Keratinocyte (primary cell): Measurements from ENCODE around the gene AKT1. TPM values are rescaled to one million over a fixed set of nuclear protein-coding genes. Genes with fewer than 3 reads are reported as not detected.
A peak's percentile ranks its signal among the peaks of the same experiment; 100 is the strongest.

Experiments
- DNase-seq: peaks from one replicate; pipeline ENCODE4 v3.0.0-alpha.2; 2011; ENCODE audit warnings: low read depth, missing footprints, low spot score
- FAIRE-seq: peaks from 2 replicates; lab custom pipeline; 2011; peaks lifted over from hg19 to GRCh38; lab: Jason Lieb, UNC
- H2AFZ ChIP-seq: 2 replicates; pipeline ENCODE4 v1.6.0; 2012; ENCODE audit warnings: low read length, control low read depth, inconsistent platforms; ENCODE audit not compliant: control insufficient read depth
- H3K27ac ChIP-seq: 2 replicates; pipeline ENCODE4 v1.5.1; 2011; ENCODE audit warnings: low read length; ENCODE audit not compliant: control insufficient read depth, insufficient read depth
- H3K27me3 ChIP-seq: 3 replicates; pipeline ENCODE4 v1.6.0; 2011; ENCODE audit warnings: low read length; ENCODE audit not compliant: control insufficient read depth, insufficient read depth; ENCODE audit errors: extremely low read depth
- H3K36me3 ChIP-seq, 2 experiments: 2 replicates in 1 of 2; 3 replicates in 1 of 2; pipeline ENCODE4 v1.5.1; 2011; ENCODE audit warnings: low read length in 2 of 2, mild to moderate bottlenecking in 1 of 2; ENCODE audit not compliant: control insufficient read depth in 2 of 2, insufficient read depth in 2 of 2; ENCODE audit errors: extremely low read depth in 1 of 2
- H3K4me1 ChIP-seq: 3 replicates; pipeline ENCODE4 v1.5.1; 2011; ENCODE audit warnings: low read length; ENCODE audit not compliant: control insufficient read depth, insufficient read depth; ENCODE audit errors: extremely low read depth
- H3K4me2 ChIP-seq: 3 replicates; pipeline ENCODE4 v1.6.0; 2011; ENCODE audit warnings: low read depth, low read length; ENCODE audit not compliant: control insufficient read depth, insufficient read depth; ENCODE audit errors: extremely low read depth
- H3K4me3 ChIP-seq, 3 experiments: fragments of 200-600 bp in 1 of 3; sonication (generic) in 1 of 3; 2 replicates in 2 of 3; 3 replicates in 1 of 3; pipeline ENCODE4 v1.5.1; 2011 to 2016; ENCODE audit warnings: low read length in 3 of 3, mild to moderate bottlenecking in 3 of 3, control low read depth in 2 of 3, inconsistent platforms in 1 of 3, low read depth in 1 of 3, mixed read lengths in 1 of 3, mixed run types in 1 of 3, moderate library complexity in 1 of 3; ENCODE audit not compliant: control insufficient read depth in 2 of 3, insufficient read depth in 2 of 3; ENCODE audit errors: extremely low read depth in 1 of 3
- H3K79me2 ChIP-seq: 2 replicates; pipeline ENCODE4 v1.6.0; 2012; ENCODE audit warnings: low read length; ENCODE audit not compliant: control insufficient read depth, insufficient read depth
- H3K9ac ChIP-seq: 3 replicates; pipeline ENCODE4 v1.6.0; 2011; ENCODE audit warnings: low read length; ENCODE audit not compliant: control insufficient read depth, insufficient read depth; ENCODE audit errors: extremely low read depth
- H3K9me1 ChIP-seq: 3 replicates; pipeline ENCODE4 v1.6.0; 2011; ENCODE audit warnings: low read length; ENCODE audit not compliant: control insufficient read depth, insufficient read depth; ENCODE audit errors: extremely low read depth
- H3K9me3 ChIP-seq: 2 replicates; pipeline ENCODE4 v1.5.1; 2012; ENCODE audit warnings: low read depth, low read length; ENCODE audit not compliant: control insufficient read depth
- H4K20me1 ChIP-seq: 3 replicates; pipeline ENCODE4 v1.6.0; 2011; ENCODE audit warnings: low read length; ENCODE audit not compliant: control insufficient read depth, insufficient read depth; ENCODE audit errors: extremely low read depth
- CTCF ChIP-seq, 3 experiments: IDR thresholded peaks in 1 of 3; conservative IDR thresholded peaks in 1 of 3; optimal IDR thresholded peaks in 1 of 3; 2 replicates in 2 of 3; 3 replicates in 1 of 3; pipeline versions ENCODE3 to v1.5.1; 2011; ENCODE audit warnings: low read length in 3 of 3, mild to moderate bottlenecking in 3 of 3, moderate library complexity in 2 of 3, control low read depth in 1 of 3, inconsistent platforms in 1 of 3; ENCODE audit not compliant: insufficient read depth in 2 of 3; ENCODE audit errors: extremely low read depth in 1 of 3
- EZH2 ChIP-seq: IDR thresholded peaks from one replicate; pipeline ENCODE4 v1.6.1; 2012; ENCODE audit warnings: inconsistent platforms, mild to moderate bottlenecking, low read length, moderate library complexity
- dilution Hi-C: fragments of 300-500 bp; cut with MboI; formaldehyde crosslinking; loops from one replicate; pipeline ENCODE4 v1.7.0; 2020; ENCODE audit warnings: low sequenced_read_pairs; ENCODE audit not compliant: extremely low pct_ligation_motif_present
- polyA plus RNA-seq, 5 experiments: library from polyadenylated mRNA; depleted of rRNA in 3 of 5; stranded (reverse) in 3 of 5; stranded (forward) in 1 of 5; unstranded in 1 of 5; fragments of >200 nt; gene quantifications; 1 replicate in 1 of 5; 2 replicates in 3 of 5; 3 replicates in 1 of 5; pipeline versions ENCODE4 v1.2.1 to v1.2.3, GENCODE V29; 2011 to 2012; ENCODE audit warnings: missing spikeins in 2 of 5, low read depth in 1 of 5, low replicate concordance in 1 of 5

Gene AKT1
- polyA plus RNA-seq, 1 donor (not counting 4 experiments of a cell fraction or from before 2014, with no cell fraction given): 82.3 TPM

DNA sequence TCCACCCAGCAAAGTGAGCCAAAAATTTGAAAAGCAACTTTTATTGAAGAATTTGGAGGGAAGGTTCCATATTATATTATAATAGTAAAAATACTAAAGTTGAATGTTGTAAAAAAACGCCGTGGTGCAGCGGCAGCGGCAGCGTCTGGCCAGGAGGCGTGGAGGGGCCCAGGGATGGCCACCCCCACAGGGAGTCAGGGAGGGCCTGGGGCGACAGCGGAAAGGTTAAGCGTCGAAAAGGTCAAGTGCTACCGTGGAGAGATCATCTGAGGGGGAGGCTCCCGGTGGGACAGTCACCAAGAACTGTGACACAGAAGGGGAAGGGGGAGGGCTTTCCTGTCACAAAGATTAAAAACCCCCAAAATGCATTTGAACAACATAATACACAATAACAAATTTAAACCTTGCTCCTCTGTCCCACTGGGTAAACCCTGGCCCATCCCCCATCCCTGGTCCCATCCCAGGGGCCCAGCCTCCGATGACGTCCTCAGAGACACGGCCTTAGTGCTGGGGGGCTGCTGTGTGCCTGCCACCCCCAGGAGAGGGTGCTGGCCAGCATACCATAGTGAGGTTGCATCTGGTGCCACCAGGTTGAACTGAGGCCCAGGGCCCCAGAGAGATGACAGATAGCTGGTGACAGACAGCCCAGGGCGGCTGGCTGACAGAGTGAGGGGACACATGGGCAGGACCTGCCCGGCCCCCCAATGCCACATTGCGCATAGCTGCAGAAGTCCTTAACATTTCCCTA is 26.1 kb downstream of the AKT1 start:
- Histone ChIP-seq H3K9me3 (no peaks in the 10 kb centered on the region), H4K20me1 (no peaks in the 10 kb centered on the region), H3K27me3 (no peaks in the 10 kb centered on the region), H3K4me3 (no peak overlapping the region), H3K27ac (no peak overlapping the region), H3K36me3 (peaks cover 16 to 20% of the 10 kb centered on the region in 2 experiments), H3K9ac (no peak overlapping the region), H3K9me1 (no peaks in the 10 kb centered on the region), H3K4me1 (no peaks in the 10 kb centered on the region), H3K4me2 (no peak overlapping the region), H3K79me2 (no peaks in the 10 kb centered on the region), H2AFZ (no peak overlapping the region)
- DNase-seq (no peak), FAIRE-seq (no peak)
- dilution Hi-C loops: no loop called here
- no peak for TF ChIP-seq CTCF (optimal IDR thresholded peaks at IDR 0.05 in 1 of 3, IDR thresholded peaks at IDR 0.05 in 1 of 3, conservative IDR thresholded peaks at IDR 0.05 in 1 of 3; ENCODE audit: extremely low read depth in 1 of 3, insufficient read depth in 2 of 3, low read length in 3 of 3)
- no peak for TF ChIP-seq EZH2

DNA sequence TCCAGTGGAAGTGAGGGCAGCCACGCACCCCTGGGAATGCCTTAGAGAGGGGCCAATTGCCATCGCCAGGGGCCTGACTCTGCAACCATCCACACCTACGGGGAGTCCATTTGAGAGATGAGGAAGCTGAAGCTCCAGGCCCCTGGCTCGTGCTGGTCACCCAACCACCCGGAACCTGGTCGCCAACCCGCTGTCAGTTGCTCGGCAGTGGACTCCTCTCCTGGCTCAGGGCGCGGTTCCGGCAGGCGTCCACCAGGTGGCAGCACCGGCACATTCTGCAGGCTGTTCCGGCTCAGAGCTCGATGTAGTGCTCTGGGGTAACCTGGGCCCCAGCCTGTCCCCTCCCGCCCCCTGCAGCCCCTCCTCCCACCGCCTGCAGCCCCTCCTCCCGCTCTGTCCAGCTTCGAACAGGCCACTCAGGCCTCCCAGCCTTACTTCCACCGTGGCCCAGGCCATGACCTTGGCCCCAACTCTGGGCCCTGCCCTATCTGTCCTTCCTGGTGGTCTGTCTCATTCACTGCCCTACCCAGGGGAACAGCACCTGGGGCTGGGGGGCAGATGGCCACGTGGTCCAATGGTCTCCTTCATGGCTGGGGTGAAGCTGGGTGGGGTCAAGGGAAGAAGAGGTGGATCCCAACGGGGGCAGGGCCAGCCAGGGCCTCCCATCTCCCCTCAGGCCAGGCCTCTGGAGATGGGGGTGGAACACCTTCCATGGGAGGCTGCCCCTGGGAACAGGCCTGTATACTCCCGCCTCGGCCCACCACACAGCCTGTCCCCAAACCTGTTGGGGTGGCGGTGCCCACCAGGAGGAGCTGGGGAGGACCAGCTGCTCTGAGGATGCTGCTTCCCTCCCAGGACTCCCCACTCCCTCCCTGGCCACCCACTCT is 26.9 kb downstream of the AKT1 start:
- Histone ChIP-seq H3K27ac (no peak overlapping the region), H3K4me1 (no peaks in the 10 kb centered on the region), H3K79me2 (no peaks in the 10 kb centered on the region), H3K4me2 (no peak overlapping the region), H4K20me1 (no peaks in the 10 kb centered on the region), H3K9me1 (no peaks in the 10 kb centered on the region), H3K4me3 (no peak overlapping the region), H3K9ac (no peak overlapping the region), H3K9me3 (no peaks in the 10 kb centered on the region), H3K27me3 (no peaks in the 10 kb centered on the region), H3K36me3 (peaks cover 16 to 20% of the 10 kb centered on the region in 2 experiments), H2AFZ (no peak overlapping the region)
- DNase-seq (no peak), FAIRE-seq (no peak)
- dilution Hi-C loops: no loop called here
- TF ChIP-seq EZH2: no peak
- TF ChIP-seq CTCF (optimal IDR thresholded peaks at IDR 0.05 in 1 of 3, IDR thresholded peaks at IDR 0.05 in 1 of 3, conservative IDR thresholded peaks at IDR 0.05 in 1 of 3; ENCODE audit: extremely low read depth in 1 of 3, insufficient read depth in 2 of 3, low read length in 3 of 3): peak; percentile 73 to 98 (median 93)
